SK-N-MC (cell line): ENCODE measurements around the gene MUC20.

Experiments
- EZH2 ChIP-seq: fragments of 200-600 bp; sonication (generic); IDR thresholded peaks from one replicate; pipeline ENCODE4 v1.6.1; 2017; ENCODE audit warnings: antibody characterized with exemption
- POLR2AphosphoS5 ChIP-seq: IDR thresholded peaks from 2 replicates; pipeline ENCODE4 v1.6.1; 2012; ENCODE audit warnings: mild to moderate bottlenecking, low read depth, low read length, borderline replicate concordance

- TF ChIP-seq POLR2AphosphoS5 = no peak
- no peak for TF ChIP-seq EZH2
Measured at GRCh38 chr3:195705081-195705991, 15.4 kb upstream of the MUC20 start.
